Stimulated activated CD8-positive, alpha-beta memory T cell treated with anti-CD3 and anti-CD28 coated beads, Interleukin-15, amount 100 ng/mL, for 1 hour (primary cell): Measurements from ENCODE around the gene OR7G2.
"Not testable (repeated sequence)": the region's sequence is repeated elsewhere in the genome, so short reads cannot be mapped to it uniquely, and the experiment has no call there.

Experiments used
- DNase-seq: peaks from one replicate; pipeline ENCODE4 v3.0.0-alpha.2; 2020; ENCODE audit warnings: low read depth

OR7G2 gene

DNA sequence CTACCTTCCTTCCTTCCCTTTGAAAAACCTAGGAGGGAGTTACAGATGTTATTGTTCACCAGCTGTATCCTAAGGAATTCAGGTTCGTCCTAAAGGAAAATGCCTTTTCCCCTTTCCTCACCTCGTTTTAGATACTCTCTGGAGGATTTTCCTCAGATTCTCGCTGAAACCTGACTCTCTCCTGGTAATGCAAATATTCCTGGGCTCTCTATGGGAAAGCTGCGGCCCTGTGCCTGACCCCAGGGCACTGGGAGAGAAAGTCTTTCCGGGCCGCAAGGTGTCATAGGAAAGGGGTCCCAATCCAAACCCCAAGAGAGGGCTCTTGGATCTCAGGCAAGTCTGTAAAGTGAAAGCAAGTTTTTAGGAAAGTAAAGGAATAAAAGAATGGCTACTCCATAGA, 33.5 kb downstream of the OR7G2 start:
- no peak for DNase-seq

DNA sequence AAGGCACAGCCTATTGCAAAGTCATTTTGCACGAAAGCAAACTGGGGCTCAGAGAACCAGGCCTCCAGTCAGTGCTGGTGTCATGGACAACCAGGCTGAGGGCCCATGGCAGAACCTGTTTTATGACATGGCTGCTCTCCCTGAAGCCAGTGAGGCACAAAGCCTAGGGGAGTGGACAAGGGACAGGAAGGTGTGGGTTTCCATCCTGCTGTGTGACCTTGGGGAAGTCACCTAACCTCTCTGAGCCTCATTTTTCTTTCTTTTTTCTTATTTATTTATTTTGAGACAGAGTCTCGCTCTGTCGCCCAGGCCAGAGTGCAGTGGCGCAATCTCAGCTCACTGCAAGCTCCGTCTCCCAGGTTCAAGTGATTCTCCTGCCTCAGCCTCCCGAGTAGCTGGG, 35.6 kb downstream of the OR7G2 start:
- not testable (repeated sequence) for DNase-seq

DNA sequence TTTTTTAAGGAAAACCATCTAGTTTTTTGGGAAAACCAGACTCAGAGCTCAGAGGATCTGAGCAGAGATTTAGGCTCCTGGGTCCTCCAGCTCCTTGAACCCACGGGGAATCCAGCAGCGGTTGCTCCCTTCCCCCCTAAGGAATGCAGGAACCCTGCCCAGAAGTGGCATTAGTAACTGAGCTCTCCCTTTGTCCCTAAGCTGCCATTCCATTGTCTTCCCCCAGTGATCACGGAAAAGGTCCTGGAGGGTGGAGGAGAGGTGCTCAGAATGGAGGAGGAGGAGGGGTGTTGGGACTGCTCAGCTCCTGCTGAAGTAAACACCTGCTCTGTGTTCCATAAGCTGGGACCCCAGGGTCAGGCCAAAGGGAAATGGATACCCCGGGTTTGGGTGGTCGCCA, 37.2 kb downstream of the OR7G2 start:
- DNase-seq: no peak

DNA sequence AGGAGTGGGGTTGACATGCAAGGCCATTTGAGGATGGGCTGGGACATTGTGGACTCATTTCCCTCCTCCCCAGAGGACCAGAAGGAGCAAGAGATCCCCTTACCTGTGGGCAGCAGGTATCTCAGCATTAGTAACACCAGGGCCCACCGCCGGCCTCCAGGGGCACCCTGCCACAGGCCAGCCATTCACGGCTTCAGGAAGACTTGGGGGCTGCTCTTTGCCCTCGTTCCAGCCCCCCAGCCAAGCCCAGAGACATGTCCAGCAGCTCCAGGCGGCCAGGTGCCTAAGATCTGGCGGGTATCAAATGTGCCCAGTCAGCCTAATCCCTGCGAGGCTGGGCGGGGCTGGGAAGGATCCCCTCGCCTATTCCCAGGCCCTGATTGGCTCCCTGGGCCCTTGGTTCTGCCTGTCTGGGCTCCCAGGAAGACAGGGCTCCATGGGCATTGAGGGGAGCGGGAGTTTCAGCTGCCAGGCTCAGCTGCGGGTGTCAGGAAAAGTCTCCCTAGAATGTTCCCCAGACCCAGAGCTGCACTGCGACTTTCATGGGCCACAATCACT, 41.7 kb downstream of the OR7G2 start:
- DNase-seq: no peak

DNA sequence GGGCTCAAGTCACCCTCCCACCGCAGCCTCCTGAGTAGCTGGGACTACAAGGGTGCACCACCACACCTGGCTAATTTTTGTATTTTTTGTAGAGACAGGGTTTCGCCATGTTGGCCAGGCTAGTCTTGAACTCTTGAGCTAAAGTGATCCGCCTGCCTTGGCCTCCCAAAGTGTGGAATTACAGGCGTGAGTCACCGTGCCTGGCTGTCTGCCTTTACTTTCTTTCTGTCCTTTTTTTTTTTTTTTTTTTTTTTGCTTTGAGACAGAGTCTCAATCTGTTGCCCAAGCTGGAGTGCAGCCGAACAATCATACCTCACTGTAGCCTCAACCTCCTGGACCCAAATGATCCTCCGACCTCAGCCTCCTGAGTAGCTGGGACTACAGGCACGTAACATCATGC, 45.4 kb downstream of the OR7G2 start:
- no peak for DNase-seq

DNA sequence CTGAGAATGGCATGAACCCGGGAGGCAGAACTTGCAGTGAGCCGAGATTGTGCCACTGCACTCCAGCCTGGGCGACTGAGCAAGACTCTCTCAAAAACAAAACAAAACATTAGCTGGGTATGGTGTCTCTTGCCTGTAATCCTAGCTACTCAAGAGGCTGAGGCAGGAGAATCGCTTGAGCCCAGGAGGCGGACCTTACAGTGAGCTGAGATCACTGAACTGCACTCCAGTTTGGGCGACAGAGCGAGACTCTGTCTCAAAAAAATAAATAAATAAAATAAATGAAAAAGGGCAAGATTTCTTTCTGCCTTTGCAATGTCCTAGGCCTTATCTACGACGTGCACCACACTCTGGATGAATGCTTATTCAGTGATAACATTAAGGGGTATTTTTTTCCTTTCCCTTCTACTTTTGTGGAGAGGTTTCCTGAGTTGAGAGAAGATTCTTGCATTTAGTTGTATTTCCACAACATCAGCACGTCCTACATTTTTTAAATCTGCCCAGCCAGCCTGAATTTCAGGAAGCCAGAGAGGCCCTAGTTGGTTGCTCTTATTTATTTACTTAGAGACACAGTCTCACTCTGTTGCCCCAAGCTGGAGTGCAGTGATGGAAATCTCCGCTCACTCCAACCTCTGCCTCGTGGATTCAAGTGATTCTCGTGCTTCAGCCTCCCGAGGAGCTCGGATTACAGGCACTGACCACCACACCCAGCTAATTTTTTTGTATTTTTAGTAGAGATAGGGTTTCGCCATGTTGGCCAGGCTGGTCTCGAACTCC, 46.5 kb downstream of the OR7G2 start:
- DNase-seq: no peak

DNA sequence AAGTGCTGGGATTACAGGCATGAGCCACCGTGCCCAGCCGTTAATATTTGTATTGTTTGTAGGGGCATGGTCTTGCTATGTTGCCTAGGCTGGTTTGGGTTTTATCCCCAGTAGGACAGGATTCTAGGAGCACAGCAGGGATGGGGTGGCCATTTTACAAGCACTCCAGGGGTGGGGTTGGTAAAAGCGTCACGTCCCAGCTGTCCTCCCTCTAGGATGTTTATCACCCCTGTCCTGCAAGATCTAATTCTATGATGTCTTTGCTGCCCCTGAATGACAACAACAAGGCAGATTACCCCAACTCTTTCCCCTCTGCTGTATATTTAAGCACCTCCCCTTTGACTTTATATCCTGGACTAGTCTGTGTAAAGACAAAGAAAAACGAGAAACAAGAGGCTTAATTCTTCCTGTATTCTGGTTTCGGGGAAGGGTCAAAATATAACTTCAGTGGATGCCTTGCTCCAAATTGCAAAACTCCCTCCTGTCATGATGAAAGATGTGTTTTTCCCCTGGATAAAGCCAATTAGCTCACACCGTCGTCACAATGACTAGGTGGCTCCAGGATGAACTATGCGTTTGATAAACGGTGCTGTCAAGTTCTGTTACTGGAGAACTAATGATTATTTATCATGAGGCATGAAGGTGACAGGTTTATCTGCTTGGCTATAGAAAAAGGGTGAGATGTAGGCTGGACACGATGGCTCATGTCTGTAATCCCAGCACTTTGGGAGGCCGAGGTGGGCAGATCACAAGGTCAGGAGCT, 48.2 kb downstream of the OR7G2 start:
- no peak for DNase-seq

DNA sequence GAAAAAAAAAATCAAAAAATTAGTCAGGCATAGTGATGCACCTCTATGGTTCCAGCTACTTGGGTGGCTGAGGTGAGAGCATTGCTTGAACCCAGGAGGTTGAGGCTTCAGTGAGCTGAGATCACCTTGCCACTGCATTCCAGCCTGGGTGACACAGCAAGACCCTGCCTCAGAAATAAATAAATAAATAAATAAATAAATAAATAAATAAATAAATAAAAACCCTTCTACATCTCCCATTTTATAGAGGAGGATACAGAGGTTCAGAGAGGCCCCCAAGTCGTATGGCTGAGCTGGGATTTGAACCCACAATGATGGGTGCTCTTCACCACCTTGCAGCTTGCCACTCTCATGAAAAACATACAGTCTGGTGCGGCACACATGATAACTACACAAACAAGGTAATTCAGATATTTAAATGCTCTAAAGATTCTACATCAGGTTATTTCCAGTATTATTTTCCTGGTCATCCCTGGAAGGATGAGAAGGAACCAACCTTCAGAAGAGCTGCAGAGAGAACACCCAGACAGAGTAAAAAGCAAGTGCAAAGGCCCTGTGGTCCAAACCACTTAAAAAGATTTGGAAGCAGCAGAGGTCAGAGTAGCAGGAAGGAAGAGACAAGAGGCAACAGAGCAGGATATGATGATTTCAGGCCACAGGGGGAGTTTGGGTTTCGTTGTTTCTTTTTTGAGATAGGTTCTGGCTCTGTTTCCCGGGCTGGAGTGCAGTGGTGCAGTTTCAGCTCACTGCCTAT, 49.6 kb downstream of the OR7G2 start:
- no peak for DNase-seq

DNA sequence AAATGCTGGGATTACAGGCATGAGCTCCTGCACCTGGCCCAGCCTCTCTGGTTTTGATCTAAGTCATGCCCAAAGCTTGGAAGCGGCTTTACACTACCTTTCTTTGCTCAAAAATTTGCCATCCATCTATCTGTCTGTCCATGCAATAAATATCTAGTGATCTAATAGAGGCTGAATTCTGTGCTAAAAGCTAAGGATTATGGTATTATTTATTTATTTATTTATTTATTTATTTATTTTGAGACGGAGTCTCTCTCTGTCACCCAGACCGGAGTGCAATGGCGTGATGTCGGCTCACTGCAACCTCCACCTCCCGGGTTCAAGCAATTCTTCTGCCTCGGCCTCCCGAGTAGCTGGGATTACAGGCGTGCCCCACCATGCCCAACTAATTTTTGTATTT, 51.1 kb downstream of the OR7G2 start:
- not testable (repeated sequence) for DNase-seq

DNA sequence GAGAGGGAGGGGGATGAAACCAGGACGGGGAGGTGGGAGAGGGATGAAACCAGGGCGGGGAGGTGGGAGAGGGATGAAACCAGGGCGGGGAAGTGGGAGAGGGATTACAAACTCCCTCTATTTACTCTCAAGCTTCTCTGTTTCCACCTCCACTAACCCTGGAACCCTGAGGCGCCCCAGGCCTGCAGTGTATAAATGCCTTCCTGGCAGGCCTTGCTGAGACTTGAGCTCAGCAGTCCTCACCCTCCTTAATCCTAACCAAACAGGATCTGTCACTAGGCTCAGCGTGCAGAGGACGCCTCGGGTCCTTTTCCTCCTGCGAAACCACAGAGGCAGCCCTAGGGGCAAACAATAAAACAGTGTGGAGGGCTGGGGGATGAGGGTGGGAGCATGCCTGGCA, 52.5 kb downstream of the OR7G2 start:
- no peak for DNase-seq

DNA sequence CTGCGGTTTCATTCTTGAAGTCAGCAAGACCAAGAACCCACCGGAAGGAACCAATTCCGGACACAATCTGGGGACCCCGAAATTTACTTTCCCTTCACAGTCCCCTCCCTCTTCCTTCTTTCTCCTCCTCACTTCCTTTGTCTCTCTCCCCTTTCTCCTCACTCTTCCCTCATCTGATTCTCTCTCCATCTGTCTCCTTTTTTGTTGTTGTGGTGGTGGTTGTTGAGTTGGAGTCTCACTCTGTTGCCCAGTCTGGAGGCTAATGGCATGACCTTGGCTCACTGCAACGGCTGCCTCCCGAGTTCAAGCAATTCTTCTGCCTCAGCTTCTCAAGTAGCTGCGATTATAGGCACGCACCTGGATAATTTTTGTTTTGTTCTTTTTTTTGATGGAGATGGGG, 53.1 kb downstream of the OR7G2 start:
- DNase-seq: no peak

DNA sequence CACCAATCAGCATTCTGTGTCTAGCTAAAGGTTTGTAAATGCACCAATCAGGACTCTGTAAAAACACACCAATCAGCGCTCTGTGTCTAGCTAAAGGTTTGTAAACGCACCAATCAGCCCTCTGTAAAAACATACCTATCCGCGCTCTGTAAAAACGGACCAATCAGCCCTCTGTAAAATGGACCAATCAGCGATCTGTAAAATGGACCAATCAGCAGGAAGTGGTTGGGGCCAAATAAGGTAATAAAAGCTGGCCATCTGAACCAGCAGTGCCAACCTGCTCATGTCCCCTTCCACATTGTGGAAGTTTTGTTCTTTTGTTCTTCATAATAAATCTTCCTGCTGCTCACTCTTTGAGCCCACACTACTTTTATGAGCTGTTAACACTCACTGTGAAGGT, 53.6 kb downstream of the OR7G2 start:
- not testable (repeated sequence) for DNase-seq

DNA sequence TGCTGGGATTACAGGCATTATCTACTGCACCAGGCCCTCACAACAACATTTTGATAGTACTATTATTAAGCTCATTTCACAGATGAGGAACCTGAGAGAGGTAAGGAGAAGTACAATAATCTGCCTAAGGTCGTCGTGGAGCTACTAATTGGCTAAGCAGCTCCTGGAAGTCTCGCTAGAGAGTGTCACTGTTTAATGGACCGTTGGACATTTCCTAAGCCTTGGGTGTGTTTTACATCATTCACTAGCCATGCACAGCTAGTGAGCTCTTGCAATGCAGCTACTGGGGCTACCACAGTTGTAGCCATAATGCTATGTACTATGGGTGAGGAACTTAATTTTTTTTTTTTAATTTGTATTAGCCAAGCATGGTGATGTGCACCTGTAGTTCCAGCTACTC, 54.4 kb downstream of the OR7G2 start:
- DNase-seq: no peak
